Measurements from ENCODE around the gene PRDX2. TPM values are rescaled to one million over a fixed set of nuclear protein-coding genes. Genes with fewer than 3 reads are reported as not detected.
A peak's percentile ranks its signal among the peaks of the same experiment; 100 is the strongest.

Gene PRDX2
- total and polyA plus RNA-seq, 2 of the 4 experiments (the other 2 are of a cell fraction): 371 to 378 TPM

- CTCF ChIA-PET: interaction anchor here (0.6 to 4.2 kb wide), 21 partner anchors 10 to 173 kb away, joined by 3 to 35 read pairs (median 5); partner anchors contain the start of genes PRDX2, RTBDN and THSD8
- no peak overlapping the region for H3K23ac ChIP-seq (ENCODE audit: low read depth, low read length)
- dilution Hi-C loops (cut with HindIII; ENCODE audit: low sequenced_read_pairs, unreplicated experiment): no loop called here
- peak overlapping the region; percentile 88 for H3K4me2 ChIP-seq (ENCODE audit: low read depth, low read length)
- H4K20me1 ChIP-seq (ENCODE audit: insufficient read depth, low read length): no peaks in the 10 kb centered on the region
- POLR2A ChIA-PET (ENCODE audit: unreplicated experiment): no interaction called here
- no peak overlapping the region for H4K91ac ChIP-seq (ENCODE audit: insufficient read depth, low read depth, low read length)
- H3K18ac ChIP-seq (ENCODE audit: low read depth, low read length): no peak overlapping the region
- H3K27me3 ChIP-seq (ENCODE audit: control insufficient read depth, insufficient read depth, low read length): peaks cover 10% of the 10 kb centered on the region; the same call in 1 of the 2 replicates
- H2AK5ac ChIP-seq (ENCODE audit: low read depth, low read length): no peak overlapping the region
- H3K56ac ChIP-seq (ENCODE audit: extremely low read depth, insufficient read depth, low read length): no peak overlapping the region
- peak overlapping the region in 1 of 2 experiments; percentile 54; a peak in 1 of 4 replicates for H4K8ac ChIP-seq (ENCODE audit: low read depth in 2 of 2, low read length in 2 of 2)
- BruUV-seq (replicated peaks): no TSS peak
- no peak overlapping the region for H3K4ac ChIP-seq (ENCODE audit: low read depth, low read length)
- no peak overlapping the region for H4K5ac ChIP-seq (ENCODE audit: low read depth, low read length)
- ATAC-seq (ENCODE audit: low read depth) (peak; percentile 100), DNase-seq (peak; percentile 73)
- in situ Hi-C loops (cut with MboI; ENCODE audit: low sequenced_read_pairs): no loop called here
- H2BK120ac ChIP-seq (ENCODE audit: low read depth, low read length): no peak overlapping the region
- H2AK9ac ChIP-seq (replicated peaks; ENCODE audit: low read depth, low read length, poor library complexity): peak overlapping the region; percentile 33
- peak overlapping the region; percentile 21; the same call in 1 of the 2 replicates for H3K4me3 ChIP-seq (ENCODE audit: insufficient read depth, low read depth, low read length)
- H3K9me1 ChIP-seq (ENCODE audit: insufficient read depth, low read length): no peaks in the 10 kb centered on the region
- H3K27ac ChIP-seq (ENCODE audit: insufficient read depth, low read length): no peak overlapping the region
- H2AFZ ChIP-seq (replicated peaks; ENCODE audit: low read length, poor library complexity): peak overlapping the region; percentile 96
- H2BK5ac ChIP-seq (ENCODE audit: low read depth, low read length, poor library complexity, severe bottlenecking): no peak overlapping the region
- peaks cover 3% of the 10 kb centered on the region; the same call in 1 of the 2 replicates for H3K4me1 ChIP-seq (ENCODE audit: control insufficient read depth, insufficient read depth, low read length)
- intact Hi-C loops (cut with micrococcal nuclease): loop anchor here (1.0 to 2.0 kb wide), 2 partner anchors 81 to 171 kb away; no protein-coding TSS in a partner anchor
- H3K9ac ChIP-seq (ENCODE audit: low read depth, low read length): 0 out of 2 replicates have a peak overlapping the region, but pooled peaks have one; percentile 19
- WGBS, 2 experiments (ENCODE audit: extremely low coverage in 2 of 2, insufficient read length in 1 of 2): 13% methylated on average over 33 of the region's 69 CpGs; no CpG with 5 or more reads in 1 of the 2 experiments
- 0 out of 2 replicates have a peak overlapping the region, but pooled peaks have one; percentile 4 for H3K14ac ChIP-seq (replicated peaks; ENCODE audit: low read depth, low read length)
- no peak overlapping the region for H2BK15ac ChIP-seq (ENCODE audit: low read depth, low read length)
- H3K79me1 ChIP-seq (ENCODE audit: low read depth in 1 of 2, low read length in 2 of 2): no peaks in the 10 kb centered on the region
- no peaks in the 10 kb centered on the region for H3K9me3 ChIP-seq (ENCODE audit: control insufficient read depth, insufficient read depth, low read length)
- H2BK20ac ChIP-seq (ENCODE audit: low read depth, low read length): no peak overlapping the region
- no peaks in the 10 kb centered on the region for H3K36me3 ChIP-seq (ENCODE audit: control insufficient read depth, insufficient read depth, low read length)
- no peak for TF ChIP-seq RCOR1 (IDR thresholded peaks at IDR 0.05; ENCODE audit: insufficient replicate concordance, low read length)
- TF ChIP-seq CEBPB (IDR thresholded peaks at IDR 0.05; ENCODE audit: low read depth, low read length): no peak
- no peak for TF ChIP-seq MXI1 (IDR thresholded peaks at IDR 0.05; ENCODE audit: borderline replicate concordance, low read depth, low read length)
- TF ChIP-seq CHD1 (IDR thresholded peaks at IDR 0.05; ENCODE audit: low read depth, low read length): no peak
- TF ChIP-seq BHLHE40 (IDR thresholded peaks at IDR 0.05; ENCODE audit: low read depth, low read length): peak; percentile 36; the same call in 1 of the 2 replicates
- TF ChIP-seq ELK1 (IDR thresholded peaks at IDR 0.05; ENCODE audit: borderline replicate concordance, low read depth, low read length): no peak
- TF ChIP-seq SMC3 (IDR thresholded peaks at IDR 0.05; ENCODE audit: low read depth, low read length): peak; percentile 89
- TF ChIP-seq CTCF (conservative IDR thresholded peaks at IDR 0.05; ENCODE audit: low read depth, low read length): peak; percentile 98
- no peak for TF ChIP-seq POLR2A (IDR thresholded peaks at IDR 0.05; ENCODE audit: low read depth, low read length)
- TF ChIP-seq MAZ (IDR thresholded peaks at IDR 0.05; ENCODE audit: borderline replicate concordance, low read depth, low read length): peak; percentile 87
- no peak for TF ChIP-seq MAFK (IDR thresholded peaks at IDR 0.05; ENCODE audit: low read depth, low read length)
- TF ChIP-seq FOS (IDR thresholded peaks at IDR 0.05; ENCODE audit: low read depth, low read length): no peak
- TF ChIP-seq RFX5 (IDR thresholded peaks at IDR 0.05; ENCODE audit: low read depth, low read length): no peak
Measured at GRCh38 chr19:12847159-12848139, 45.8 kb upstream of the PRDX2 start.
